Parathyroid adenoma (tissue), 2 donors: Measurements from ENCODE around the gene PALD1.

Experiments used
- H2AFZ ChIP-seq: fragments of 300-600 bp; sonication (generic); one replicate; pipeline ENCODE4 v1.7.0; 2017; ENCODE audit warnings: antibody characterized with exemption, mild to moderate bottlenecking
- H3K27ac ChIP-seq: fragments of 300-600 bp; sonication (generic); one replicate; pipeline ENCODE4 v1.7.0; 2017
- H3K27me3 ChIP-seq: fragments of 300-600 bp; sonication (generic); one replicate; pipeline ENCODE4 v1.7.0; 2017; ENCODE audit warnings: low read length; ENCODE audit not compliant: control insufficient read depth, insufficient read depth
- H3K36me3 ChIP-seq: fragments of 300-600 bp; sonication (generic); one replicate; pipeline ENCODE4 v1.7.0; 2017; ENCODE audit warnings: low read length; ENCODE audit not compliant: control insufficient read depth, insufficient read depth
- H3K4me1 ChIP-seq: fragments of 300-600 bp; sonication (generic); one replicate; pipeline ENCODE4 v1.7.0; 2017; ENCODE audit warnings: control low read depth
- H3K4me2 ChIP-seq: fragments of 300-600 bp; sonication (generic); one replicate; pipeline ENCODE4 v1.7.0; 2017; ENCODE audit warnings: low read length
- H3K4me3 ChIP-seq: fragments of 300-600 bp; sonication (generic); one replicate; pipeline ENCODE4 v1.7.0; 2017; ENCODE audit warnings: low read depth, low read length
- H3K79me2 ChIP-seq: fragments of 300-600 bp; sonication (generic); one replicate; pipeline ENCODE4 v1.7.0; 2017; ENCODE audit warnings: control low read depth
- H3K9ac ChIP-seq: fragments of 300-600 bp; sonication (generic); one replicate; pipeline ENCODE4 v1.7.0; 2017; ENCODE audit warnings: mild to moderate bottlenecking
- H3K9me3 ChIP-seq: fragments of 300-600 bp; sonication (generic); one replicate; pipeline ENCODE4 v1.7.0; 2017; ENCODE audit warnings: low read length; ENCODE audit not compliant: control insufficient read depth
- CTCF ChIP-seq: fragments of 300-600 bp; sonication (generic); IDR thresholded peaks from one replicate; pipeline ENCODE4 v1.7.0; 2017; ENCODE audit warnings: antibody characterized with exemption, mild to moderate bottlenecking
- donor health status: primary hyperparathyroidism.

The PALD1 gene

GRCh38 chr10:70508912-70509756 lies 30.6 kb downstream of the PALD1 start:
- Histone ChIP-seq H3K4me1 (no peaks in the 10 kb centered on the region), H3K9ac (no peak overlapping the region), H3K27ac (no peak overlapping the region), H3K4me3 (no peak overlapping the region), H3K4me2 (no peak overlapping the region), H3K79me2 (no peaks in the 10 kb centered on the region), H3K36me3 (no peaks in the 10 kb centered on the region), H3K9me3 (no peaks in the 10 kb centered on the region), H3K27me3 (no peaks in the 10 kb centered on the region), H2AFZ (no peak overlapping the region)
- no peak for TF ChIP-seq CTCF

GRCh38 chr10:70509757-70510147 lies 31.2 kb downstream of the PALD1 start:
- H3K4me2 ChIP-seq = no peak overlapping the region
- no peak overlapping the region for H3K9ac ChIP-seq
- TF ChIP-seq CTCF = no peak
- no peaks in the 10 kb centered on the region for H3K4me1 ChIP-seq
- H2AFZ ChIP-seq = no peak overlapping the region
- no peaks in the 10 kb centered on the region for H3K27me3 ChIP-seq
- no peaks in the 10 kb centered on the region for H3K36me3 ChIP-seq
- H3K4me3 ChIP-seq = no peak overlapping the region
- no peaks in the 10 kb centered on the region for H3K79me2 ChIP-seq
- H3K9me3 ChIP-seq = no peaks in the 10 kb centered on the region
- no peak overlapping the region for H3K27ac ChIP-seq

- TF ChIP-seq CTCF = no peak
- no peaks in the 10 kb centered on the region for H3K79me2 ChIP-seq
- no peak overlapping the region for H2AFZ ChIP-seq
- no peak overlapping the region for H3K9ac ChIP-seq
- H3K4me2 ChIP-seq = no peak overlapping the region
- H3K36me3 ChIP-seq = no peaks in the 10 kb centered on the region
- no peaks in the 10 kb centered on the region for H3K4me1 ChIP-seq
- no peak overlapping the region for H3K4me3 ChIP-seq
- H3K27me3 ChIP-seq = no peaks in the 10 kb centered on the region
- no peaks in the 10 kb centered on the region for H3K9me3 ChIP-seq
- H3K27ac ChIP-seq = no peak overlapping the region
Measured at GRCh38 chr10:70510453-70510852, 31.9 kb downstream of the PALD1 start.

- no peak overlapping the region for H3K4me2 ChIP-seq
- no peaks in the 10 kb centered on the region for H3K36me3 ChIP-seq
- H3K27me3 ChIP-seq = no peaks in the 10 kb centered on the region
- no peak overlapping the region for H3K4me3 ChIP-seq
- H3K27ac ChIP-seq = no peak overlapping the region
- H2AFZ ChIP-seq = no peak overlapping the region
- no peak overlapping the region for H3K9ac ChIP-seq
- no peaks in the 10 kb centered on the region for H3K9me3 ChIP-seq
- H3K4me1 ChIP-seq = no peaks in the 10 kb centered on the region
- H3K79me2 ChIP-seq = no peaks in the 10 kb centered on the region
- no peak for TF ChIP-seq CTCF
Measured at GRCh38 chr10:70510904-70511303, 32.3 kb downstream of the PALD1 start.

GRCh38 chr10:70512149-70512639 lies 33.6 kb downstream of the PALD1 start:
- H3K79me2 ChIP-seq = no peaks in the 10 kb centered on the region
- no peak overlapping the region for H3K9ac ChIP-seq
- H3K36me3 ChIP-seq = no peaks in the 10 kb centered on the region
- no peak overlapping the region for H2AFZ ChIP-seq
- no peak overlapping the region for H3K27ac ChIP-seq
- no peak for TF ChIP-seq CTCF
- H3K27me3 ChIP-seq = no peaks in the 10 kb centered on the region
- no peaks in the 10 kb centered on the region for H3K9me3 ChIP-seq
- no peak overlapping the region for H3K4me3 ChIP-seq
- no peaks in the 10 kb centered on the region for H3K4me1 ChIP-seq
- no peak overlapping the region for H3K4me2 ChIP-seq
